Mesenchymal stem cell (in vitro differentiated cells and primary cell): ENCODE results near the gene COX18.

Experiments
- DNase-seq: peaks from one replicate; pipeline ENCODE4 v3.0.0-alpha.2; 2013
- H2AFZ ChIP-seq: one replicate; pipeline ENCODE4 v1.6.1; 2013; ENCODE audit warnings: low read depth, mild to moderate bottlenecking, control low read depth, inconsistent platforms, low read length, moderate library complexity
- H2AK5ac ChIP-seq: 2 replicates; pipeline ENCODE4 v1.6.1; 2013; ENCODE audit warnings: low read length, moderate library complexity, mild to moderate bottlenecking, inconsistent platforms; ENCODE audit not compliant: severe bottlenecking
- H2BK120ac ChIP-seq: one replicate; pipeline ENCODE4 v1.6.1; 2013; ENCODE audit warnings: low read depth, mild to moderate bottlenecking, inconsistent platforms, low read length, moderate library complexity
- H2BK12ac ChIP-seq, 2 experiments: one replicate each; pipeline ENCODE4 v1.6.1; 2013; ENCODE audit warnings: inconsistent platforms in 2 of 2, low read length in 2 of 2, mild to moderate bottlenecking in 2 of 2, moderate library complexity in 2 of 2, control low read depth in 1 of 2
- H2BK15ac ChIP-seq: one replicate; pipeline ENCODE4 v1.6.1; 2013; ENCODE audit warnings: mild to moderate bottlenecking, low read depth, inconsistent platforms; ENCODE audit not compliant: poor library complexity, severe bottlenecking
- H2BK5ac ChIP-seq: 2 replicates; pipeline ENCODE4 v1.6.1; 2013; ENCODE audit warnings: low read depth, mild to moderate bottlenecking, low read length, control low read depth, inconsistent platforms; ENCODE audit not compliant: poor library complexity, severe bottlenecking
- H3K14ac ChIP-seq, 2 experiments: one replicate each; pipeline ENCODE4 v1.6.1; 2013; ENCODE audit warnings: inconsistent platforms in 2 of 2, low read length in 2 of 2, control low read depth in 1 of 2, mild to moderate bottlenecking in 1 of 2, moderate library complexity in 1 of 2
- H3K18ac ChIP-seq, 2 experiments: one replicate each; pipeline ENCODE4 v1.6.1; 2013; ENCODE audit warnings: inconsistent platforms in 2 of 2, low read length in 2 of 2, control low read depth in 1 of 2, low read depth in 1 of 2, mild to moderate bottlenecking in 1 of 2
- H3K23ac ChIP-seq, 2 experiments: one replicate each; pipeline ENCODE4 v1.6.1; 2013; ENCODE audit warnings: inconsistent platforms in 2 of 2, low read length in 2 of 2, mild to moderate bottlenecking in 2 of 2, moderate library complexity in 2 of 2, control low read depth in 1 of 2
- H3K27ac ChIP-seq: 2 replicates; pipeline ENCODE4 v1.5.1; 2013; ENCODE audit warnings: mild to moderate bottlenecking, moderate library complexity, low read length, control low read depth, inconsistent platforms; ENCODE audit not compliant: poor library complexity, severe bottlenecking
- H3K27me3 ChIP-seq, 2 experiments: 2 replicates each; pipeline versions ENCODE4 v1.6.1 to v1.7.0; 2013; ENCODE audit warnings: low read length in 2 of 2, mild to moderate bottlenecking in 2 of 2, moderate library complexity in 2 of 2, control low read depth in 1 of 2, inconsistent platforms in 1 of 2; ENCODE audit not compliant: control insufficient read depth in 1 of 2, insufficient read depth in 1 of 2
- H3K36me3 ChIP-seq, 2 experiments: 2 replicates each; pipeline versions ENCODE4 v1.6.1 to v1.7.0; 2013; ENCODE audit warnings: low read length in 2 of 2, control low read depth in 1 of 2, inconsistent platforms in 1 of 2, low read depth in 1 of 2, mild to moderate bottlenecking in 1 of 2; ENCODE audit not compliant: insufficient read depth in 2 of 2, control insufficient read depth in 1 of 2
- H3K4ac ChIP-seq, 2 experiments: one replicate each; pipeline ENCODE4 v1.6.1; 2013; ENCODE audit warnings: inconsistent platforms in 2 of 2, low read length in 2 of 2, mild to moderate bottlenecking in 2 of 2, moderate library complexity in 2 of 2, control low read depth in 1 of 2, low read depth in 1 of 2
- H3K4me1 ChIP-seq: 2 replicates; pipeline ENCODE4 v1.6.1; 2013; ENCODE audit warnings: low read depth, low read length, control low read depth; ENCODE audit not compliant: control insufficient read depth, insufficient read depth
- H3K4me2 ChIP-seq: 2 replicates; pipeline ENCODE4 v1.6.1; 2013; ENCODE audit warnings: low read length, mild to moderate bottlenecking, inconsistent platforms; ENCODE audit not compliant: poor library complexity, severe bottlenecking
- H3K4me3 ChIP-seq, 2 experiments: 2 replicates each; pipeline versions ENCODE4 v1.5.1 to v1.7.0; 2013; ENCODE audit warnings: low read length in 2 of 2, mild to moderate bottlenecking in 2 of 2, control low read depth in 1 of 2, low read depth in 1 of 2; ENCODE audit not compliant: insufficient read depth in 1 of 2
- H3K79me1 ChIP-seq: replicated peaks from 2 replicates; pipeline ENCODE4 v1.6.1; 2013; ENCODE audit warnings: mild to moderate bottlenecking, control low read depth, low read length, inconsistent platforms; ENCODE audit not compliant: poor library complexity, severe bottlenecking
- H3K9ac ChIP-seq: 2 replicates; pipeline ENCODE4 v1.7.0; 2013; ENCODE audit warnings: mild to moderate bottlenecking, low read length, moderate library complexity
- H3K9me3 ChIP-seq: 2 replicates; pipeline ENCODE4 v1.7.0; 2013; ENCODE audit warnings: mild to moderate bottlenecking, low read length; ENCODE audit not compliant: control insufficient read depth
- H4K8ac ChIP-seq: one replicate; pipeline ENCODE4 v1.6.1; 2013; ENCODE audit warnings: inconsistent platforms, mild to moderate bottlenecking, low read length, moderate library complexity
- H4K91ac ChIP-seq: one replicate; pipeline ENCODE4 v1.6.1; 2013; ENCODE audit warnings: mild to moderate bottlenecking, low read length, inconsistent platforms
- WGBS: methylation state at CpG from one replicate; pipeline ENCODE4 v1.1.7; 2013; ENCODE audit warnings: mixed read lengths; 5-methylcytosine and 5-hydroxymethylcytosine counted together

The COX18 gene

DNA sequence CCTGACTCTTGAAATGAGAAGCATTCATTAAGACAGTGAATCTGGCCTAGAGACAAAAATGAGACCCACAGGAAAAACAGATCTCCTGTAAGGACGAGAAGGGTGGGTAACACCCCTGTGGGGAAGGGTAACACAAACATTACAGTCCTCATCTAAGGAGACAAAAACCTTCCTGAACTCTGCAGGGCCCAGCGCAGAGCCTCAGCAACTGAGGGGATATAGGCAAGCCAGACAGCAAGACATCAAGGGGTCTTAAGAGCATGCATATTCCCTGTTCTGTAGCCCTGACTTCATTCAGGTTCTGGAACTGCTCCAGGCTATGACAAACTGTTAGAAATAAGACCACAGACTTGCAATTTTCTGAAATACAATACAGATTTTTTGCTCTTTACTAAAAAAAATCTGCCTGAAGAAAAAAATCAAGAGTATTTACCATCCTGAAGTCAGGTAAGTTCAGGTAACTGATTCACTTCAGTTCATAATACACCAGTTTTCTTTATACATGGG is 15.5 kb downstream of the COX18 start:
- Histone ChIP-seq H3K79me1 (no peaks in the 10 kb centered on the region), H3K36me3 (peaks cover 12 to 58% of the 10 kb centered on the region in 2 experiments), H3K4ac (no peak overlapping the region), H2AK5ac (no peak overlapping the region), H2BK5ac (no peak overlapping the region), H2BK12ac (no peak overlapping the region), H2AFZ (no peak overlapping the region), H4K91ac (no peak overlapping the region), H3K18ac (no peak overlapping the region), H3K9ac (no peak overlapping the region), H4K8ac (no peak overlapping the region), H3K4me1 (no peaks in the 10 kb centered on the region), H3K27ac (no peak overlapping the region), H3K4me2 (no peak overlapping the region), H3K9me3 (no peaks in the 10 kb centered on the region), H2BK120ac (no peak overlapping the region), H3K14ac (no peak overlapping the region), H3K4me3 (no peak overlapping the region), H3K27me3 (no peaks in the 10 kb centered on the region), H3K23ac (no peak overlapping the region), H2BK15ac (no peak overlapping the region)
- DNase-seq: no peak
- WGBS: 73% methylated on average over 2 of the region's 2 CpGs

DNA sequence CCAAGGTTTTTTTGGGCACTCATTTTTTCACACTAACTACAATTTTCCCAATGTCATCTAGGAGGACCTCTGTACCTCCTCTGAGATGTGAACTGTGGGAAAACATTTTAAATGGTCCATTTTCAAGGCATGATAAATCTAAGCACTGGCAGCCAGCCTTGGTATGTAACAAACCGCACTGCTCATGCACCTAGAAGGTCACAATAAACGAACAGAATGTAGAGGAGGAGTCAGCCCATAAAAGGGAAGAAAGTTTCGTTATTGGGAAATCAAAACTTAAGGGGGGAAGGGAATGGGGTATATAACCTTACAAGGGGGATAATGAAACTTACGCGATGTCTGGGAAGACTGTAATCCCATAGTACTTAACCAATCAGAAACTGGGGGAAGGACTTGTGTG is 16.4 kb downstream of the COX18 start:
- Histone ChIP-seq H3K4ac (no peak overlapping the region), H3K9ac (no peak overlapping the region), H4K91ac (no peak overlapping the region), H2AFZ (no peak overlapping the region), H3K4me3 (no peak overlapping the region), H3K27ac (no peak overlapping the region), H2BK5ac (no peak overlapping the region), H2BK15ac (no peak overlapping the region), H3K27me3 (no peaks in the 10 kb centered on the region), H3K4me2 (no peak overlapping the region), H3K9me3 (no peaks in the 10 kb centered on the region), H3K23ac (no peak overlapping the region), H3K4me1 (no peaks in the 10 kb centered on the region), H3K14ac (no peak overlapping the region), H2BK12ac (no peak overlapping the region), H3K18ac (no peak overlapping the region), H3K36me3 (peaks cover 9 to 49% of the 10 kb centered on the region in 2 experiments), H2BK120ac (no peak overlapping the region), H3K79me1 (no peaks in the 10 kb centered on the region), H2AK5ac (no peak overlapping the region), H4K8ac (no peak overlapping the region)
- WGBS: 88% methylated on average over 3 of the region's 5 CpGs
- DNase-seq: no peak

DNA sequence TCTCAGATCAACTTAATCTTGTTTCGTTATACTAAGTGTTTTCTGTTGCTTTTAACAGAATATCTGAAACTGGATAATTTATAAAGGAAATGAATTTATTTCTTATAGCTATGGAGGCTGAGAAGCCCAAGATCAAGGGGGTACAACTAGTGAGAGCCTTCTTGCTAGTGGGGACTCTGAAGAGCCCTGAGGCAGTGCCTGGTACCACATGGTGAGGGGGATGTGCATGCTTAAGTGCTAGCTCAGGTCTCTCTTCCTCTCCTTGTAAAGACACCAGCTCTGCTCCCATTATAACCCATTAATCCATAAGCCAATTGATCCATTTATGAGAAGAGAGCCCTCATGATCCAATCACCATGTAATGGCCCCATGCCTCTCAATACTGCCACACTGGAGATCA is 17.9 kb downstream of the COX18 start:
- Histone ChIP-seq H2AFZ (no peak overlapping the region), H3K36me3 (peaks cover 0 to 38% of the 10 kb centered on the region in 2 experiments), H3K9me3 (no peaks in the 10 kb centered on the region), H2BK120ac (no peak overlapping the region), H3K4me2 (no peak overlapping the region), H3K27ac (no peak overlapping the region), H3K9ac (no peak overlapping the region), H3K23ac (no peak overlapping the region), H2BK15ac (no peak overlapping the region), H4K91ac (no peak overlapping the region), H3K4me3 (no peak overlapping the region), H3K4ac (no peak overlapping the region), H4K8ac (no peak overlapping the region), H3K14ac (no peak overlapping the region), H2BK12ac (no peak overlapping the region), H3K27me3 (no peaks in the 10 kb centered on the region), H3K18ac (no peak overlapping the region), H2AK5ac (no peak overlapping the region), H2BK5ac (no peak overlapping the region), H3K4me1 (no peaks in the 10 kb centered on the region), H3K79me1 (no peaks in the 10 kb centered on the region)
- no peak for DNase-seq
- WGBS: no CpG with 5 or more reads among the region's 1 CpG

DNA sequence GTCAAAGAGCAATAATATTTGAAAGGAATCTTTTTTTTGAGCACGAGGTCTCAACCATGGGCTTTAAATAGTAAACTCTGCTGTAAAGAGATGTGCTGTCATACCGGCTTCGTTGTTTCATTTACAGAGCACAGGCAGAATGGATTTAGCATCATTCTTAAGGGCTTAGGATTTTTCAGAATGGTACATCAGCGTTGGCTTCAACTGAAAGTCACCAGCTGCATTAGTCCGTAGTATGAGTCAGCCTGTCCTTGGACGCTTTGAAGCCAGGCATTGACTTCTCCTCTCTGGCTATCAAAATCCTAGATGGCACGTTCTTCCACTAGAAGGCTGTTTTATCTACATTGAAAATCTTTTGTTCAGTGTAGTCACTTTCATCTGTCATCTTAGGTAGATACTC is 23.6 kb downstream of the COX18 start:
- Histone ChIP-seq H2BK5ac (no peak overlapping the region), H3K18ac (no peak overlapping the region), H3K27me3 (no peaks in the 10 kb centered on the region), H3K23ac (no peak overlapping the region), H3K79me1 (no peaks in the 10 kb centered on the region), H4K8ac (no peak overlapping the region), H3K4ac (no peak overlapping the region), H3K4me1 (no peaks in the 10 kb centered on the region), H3K4me3 (no peak overlapping the region), H3K4me2 (no peak overlapping the region), H3K36me3 (peaks cover 0 to 2% of the 10 kb centered on the region in 2 experiments), H3K9ac (no peak overlapping the region), H2BK12ac (no peak overlapping the region), H3K27ac (no peak overlapping the region), H4K91ac (no peak overlapping the region), H2BK120ac (no peak overlapping the region), H2AK5ac (no peak overlapping the region), H2AFZ (no peak overlapping the region), H3K14ac (no peak overlapping the region), H3K9me3 (no peaks in the 10 kb centered on the region), H2BK15ac (no peak overlapping the region)
- WGBS: 96% methylated on average over 6 of the region's 7 CpGs
- no peak for DNase-seq
